SU-DHL-6 (cell line): ENCODE data around the gene MYBPC3.

Experiments used
- H2AFZ ChIP-seq: fragments of 200-600 bp; sonication (generic); 2 replicates; pipeline ENCODE4 v1.6.1; 2014; ENCODE audit warnings: low read depth, mild to moderate bottlenecking, moderate library complexity, mixed read lengths, antibody characterized with exemption, low read length; ENCODE audit not compliant: severe bottlenecking
- H3F3A ChIP-seq: fragments of 200-600 bp; shearing (Covaris generic); 2 replicates; pipeline ENCODE4 v1.6.0; 2016; ENCODE audit warnings: antibody characterized with exemption, mild to moderate bottlenecking; ENCODE audit not compliant: insufficient read depth
- H3K27ac ChIP-seq: fragments of 200-600 bp; sonication (generic); 2 replicates; pipeline ENCODE4 v1.5.1; 2016; ENCODE audit warnings: low read depth, mild to moderate bottlenecking, low read length, moderate library complexity, mixed read lengths
- H3K27me3 ChIP-seq: fragments of 200-600 bp; sonication (generic), shearing (Covaris generic); 2 replicates; pipeline ENCODE4 v1.6.0; 2014; ENCODE audit warnings: mild to moderate bottlenecking, low read length
- H3K36me3 ChIP-seq: fragments of 200-600 bp; sonication (generic); 2 replicates; pipeline ENCODE4 v1.6.1; 2014; ENCODE audit warnings: mild to moderate bottlenecking, low read length, mixed read lengths
- H3K4me2 ChIP-seq: fragments of 300-600, 200-600 bp; shearing (Covaris generic), sonication (generic); 2 replicates; pipeline ENCODE4 v1.6.0; 2014; ENCODE audit warnings: low read length, low read depth, mild to moderate bottlenecking; ENCODE audit not compliant: poor library complexity, severe bottlenecking
- H3K4me3 ChIP-seq: fragments of 200-600 bp; sonication (generic); 2 replicates; pipeline ENCODE4 v1.5.1; 2014; ENCODE audit warnings: antibody characterized with exemption, low read length, mild to moderate bottlenecking, mixed read lengths; ENCODE audit not compliant: insufficient read depth, poor library complexity, severe bottlenecking
- H3K79me2 ChIP-seq: fragments of 200-600 bp; sonication (generic); 2 replicates; pipeline ENCODE4 v1.6.1; 2014; ENCODE audit warnings: mild to moderate bottlenecking, low read length, moderate library complexity; ENCODE audit not compliant: insufficient read depth
- H3K9ac ChIP-seq: fragments of 200-600 bp; sonication (generic); 2 replicates; pipeline ENCODE4 v1.7.0; 2014; ENCODE audit warnings: mild to moderate bottlenecking, low read length
- H3K9me2 ChIP-seq: fragments of 200-600 bp; sonication (generic); replicated peaks from 2 replicates; pipeline ENCODE4 v1.6.1; 2014; ENCODE audit warnings: low read length; ENCODE audit not compliant: insufficient read depth
- H3K9me3 ChIP-seq: fragments of 200-600 bp; sonication (generic); 2 replicates; pipeline ENCODE4 v1.6.1; 2014; ENCODE audit warnings: low read length, mixed read lengths; ENCODE audit not compliant: insufficient read depth
- H4K20me1 ChIP-seq: fragments of 200-600 bp; sonication (generic); 2 replicates; pipeline ENCODE4 v1.6.1; 2014; ENCODE audit warnings: low read depth, mild to moderate bottlenecking, antibody characterized with exemption, low read length, moderate library complexity, mixed read lengths
- EZH2phosphoT487 ChIP-seq: fragments of 200-600 bp; sonication (generic), shearing (Covaris generic); conservative IDR thresholded peaks from 2 replicates; pipeline ENCODE4 v1.6.1; 2018; ENCODE audit warnings: mild to moderate bottlenecking, antibody characterized with exemption, low read length, moderate library complexity, mixed read lengths
- TF ChIP-seq, protein P1 (sequence below): fragments of 200-600 bp; sonication (generic); IDR thresholded peaks from one replicate; pipeline ENCODE4 v1.5.1; 2017; ENCODE audit warnings: antibody characterized with exemption, mild to moderate bottlenecking, low read length, moderate library complexity; ENCODE audit not compliant: insufficient read depth, poor library complexity, severe bottlenecking

The MYBPC3 gene

DNA sequence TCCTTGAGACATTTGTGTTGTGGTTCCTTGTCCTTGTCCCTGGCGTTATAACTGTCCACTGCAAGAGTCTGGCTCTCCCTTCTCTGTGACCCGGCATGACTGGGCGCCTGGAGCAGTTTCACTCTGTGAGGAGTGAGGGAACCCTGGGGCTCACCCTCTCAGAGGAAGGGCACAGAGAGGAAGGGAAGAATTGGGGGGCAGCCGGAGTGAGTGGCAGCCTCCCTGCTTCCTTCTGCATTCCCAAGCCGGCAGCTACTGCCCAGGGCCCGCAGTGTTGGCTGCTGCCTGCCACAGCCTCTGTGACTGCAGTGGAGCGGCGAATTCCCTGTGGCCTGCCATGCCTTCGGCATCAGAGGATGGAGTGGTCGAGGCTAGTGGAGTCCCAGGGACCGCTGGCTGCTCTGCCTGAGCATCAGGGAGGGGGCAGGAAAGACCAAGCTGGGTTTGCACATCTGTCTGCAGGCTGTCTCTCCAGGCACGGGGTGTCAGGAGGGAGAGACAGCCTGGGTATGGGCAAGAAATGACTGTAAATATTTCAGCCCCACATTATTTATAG is 23.0 kb downstream of the MYBPC3 start:
- H3K27me3 ChIP-seq = no peaks in the 10 kb centered on the region
- TF ChIP-seq EZH2phosphoT487 = no peak
- TF ChIP-seq, protein P1, sequence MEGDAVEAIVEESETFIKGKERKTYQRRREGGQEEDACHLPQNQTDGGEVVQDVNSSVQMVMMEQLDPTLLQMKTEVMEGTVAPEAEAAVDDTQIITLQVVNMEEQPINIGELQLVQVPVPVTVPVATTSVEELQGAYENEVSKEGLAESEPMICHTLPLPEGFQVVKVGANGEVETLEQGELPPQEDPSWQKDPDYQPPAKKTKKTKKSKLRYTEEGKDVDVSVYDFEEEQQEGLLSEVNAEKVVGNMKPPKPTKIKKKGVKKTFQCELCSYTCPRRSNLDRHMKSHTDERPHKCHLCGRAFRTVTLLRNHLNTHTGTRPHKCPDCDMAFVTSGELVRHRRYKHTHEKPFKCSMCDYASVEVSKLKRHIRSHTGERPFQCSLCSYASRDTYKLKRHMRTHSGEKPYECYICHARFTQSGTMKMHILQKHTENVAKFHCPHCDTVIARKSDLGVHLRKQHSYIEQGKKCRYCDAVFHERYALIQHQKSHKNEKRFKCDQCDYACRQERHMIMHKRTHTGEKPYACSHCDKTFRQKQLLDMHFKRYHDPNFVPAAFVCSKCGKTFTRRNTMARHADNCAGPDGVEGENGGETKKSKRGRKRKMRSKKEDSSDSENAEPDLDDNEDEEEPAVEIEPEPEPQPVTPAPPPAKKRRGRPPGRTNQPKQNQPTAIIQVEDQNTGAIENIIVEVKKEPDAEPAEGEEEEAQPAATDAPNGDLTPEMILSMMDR = no peak
- no peaks in the 10 kb centered on the region for H3F3A ChIP-seq
- H2AFZ ChIP-seq = no peak overlapping the region
- no peak overlapping the region for H3K4me2 ChIP-seq
- H3K9ac ChIP-seq = no peak overlapping the region
- H3K9me2 ChIP-seq = no peaks in the 10 kb centered on the region
- H3K4me3 ChIP-seq = no peak overlapping the region
- no peak overlapping the region for H3K27ac ChIP-seq
- no peaks in the 10 kb centered on the region for H3K36me3 ChIP-seq
- no peaks in the 10 kb centered on the region for H3K79me2 ChIP-seq
- H3K9me3 ChIP-seq = no peaks in the 10 kb centered on the region
- H4K20me1 ChIP-seq = no peaks in the 10 kb centered on the region

DNA sequence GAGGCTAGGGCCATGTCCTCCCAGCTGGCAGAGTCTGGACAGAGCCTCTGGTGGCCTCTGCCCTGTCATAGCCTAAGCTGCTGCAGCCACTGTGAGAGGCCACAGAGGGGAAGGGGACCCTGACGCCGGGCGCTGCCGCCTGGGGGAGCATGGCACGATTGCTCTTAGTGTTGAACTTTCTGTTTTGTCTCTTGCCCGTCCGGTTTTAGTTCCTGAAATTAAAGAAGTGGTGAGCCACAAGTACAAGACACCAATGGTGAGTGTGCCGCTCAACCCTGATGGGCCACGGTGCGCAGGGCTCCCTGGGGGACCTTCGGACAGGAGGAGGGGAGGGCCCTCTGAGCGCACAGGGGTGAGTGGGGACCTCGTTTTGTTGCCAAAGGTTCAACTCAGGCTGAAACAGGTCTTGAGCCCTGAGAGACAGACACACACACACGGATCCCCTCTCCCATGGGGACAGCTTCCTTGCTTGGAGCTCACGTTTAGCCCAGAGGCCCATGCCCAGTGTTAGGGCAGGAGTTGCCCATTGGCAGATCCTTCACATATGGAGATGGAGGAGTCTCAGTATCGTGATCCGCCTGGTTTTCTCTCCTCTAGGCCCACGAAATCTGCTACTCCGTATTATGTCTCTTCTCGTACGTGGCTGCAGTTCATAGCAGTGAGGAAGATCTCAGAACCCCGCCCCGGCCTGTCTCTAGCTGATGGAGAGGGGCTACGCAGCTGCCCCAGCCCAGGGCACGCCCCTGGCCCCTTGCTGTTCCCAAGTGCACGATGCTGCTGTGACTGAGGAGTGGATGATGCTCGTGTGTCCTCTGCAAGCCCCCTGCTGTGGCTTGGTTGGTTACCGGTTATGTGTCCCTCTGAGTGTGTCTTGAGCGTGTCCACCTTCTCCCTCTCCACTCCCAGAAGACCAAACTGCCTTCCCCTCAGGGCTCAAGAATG is 23.8 kb downstream of the MYBPC3 start:
- no peaks in the 10 kb centered on the region for H4K20me1 ChIP-seq
- no peak overlapping the region for H3K9ac ChIP-seq

DNA sequence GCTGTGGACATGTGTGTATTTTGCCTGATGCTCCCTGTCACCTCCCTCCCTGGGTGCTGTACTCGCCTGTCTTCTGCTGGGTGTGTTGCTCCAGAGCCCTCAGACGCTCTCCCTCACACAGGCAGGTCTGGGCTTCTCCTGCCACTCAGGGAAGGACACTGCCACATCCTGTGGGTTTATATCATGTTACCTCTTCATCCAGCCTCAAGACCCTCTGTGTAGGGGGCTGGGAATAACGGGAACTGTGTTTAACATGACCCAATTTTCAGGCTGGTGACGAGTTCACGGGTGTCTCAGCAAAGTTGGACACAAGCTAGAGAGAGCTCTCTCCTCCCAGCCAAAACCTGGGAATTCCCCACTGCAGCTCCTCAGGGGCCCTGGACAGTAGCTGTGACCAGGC is 24.6 kb downstream of the MYBPC3 start:
- Histone ChIP-seq H3F3A (no peaks in the 10 kb centered on the region), H3K79me2 (no peaks in the 10 kb centered on the region), H3K9ac (no peak overlapping the region), H3K9me2 (no peaks in the 10 kb centered on the region), H3K27ac (no peak overlapping the region), H3K4me2 (no peak overlapping the region), H3K27me3 (no peaks in the 10 kb centered on the region), H3K4me3 (no peak overlapping the region), H3K36me3 (no peaks in the 10 kb centered on the region), H4K20me1 (no peaks in the 10 kb centered on the region), H3K9me3 (no peaks in the 10 kb centered on the region), H2AFZ (no peak overlapping the region)
- TF ChIP-seq EZH2phosphoT487 = no peak
- TF ChIP-seq, protein P1 = no peak

More for the DNA sequence above, 23.8 kb downstream of the MYBPC3 start:
- H3K9me2 ChIP-seq = no peaks in the 10 kb centered on the region
- H3K79me2 ChIP-seq = no peaks in the 10 kb centered on the region
- no peak overlapping the region for H2AFZ ChIP-seq
- H3K36me3 ChIP-seq = no peaks in the 10 kb centered on the region
- H3K4me2 ChIP-seq = no peak overlapping the region
- no peaks in the 10 kb centered on the region for H3K27me3 ChIP-seq
- no peaks in the 10 kb centered on the region for H3K9me3 ChIP-seq
- no peaks in the 10 kb centered on the region for H3F3A ChIP-seq
- H3K27ac ChIP-seq = no peak overlapping the region
- no peak overlapping the region for H3K4me3 ChIP-seq
- no peak for TF ChIP-seq EZH2phosphoT487
- TF ChIP-seq, protein P1 = no peak
